ENCODE results near the gene PFKP.

The PFKP gene

DNA sequence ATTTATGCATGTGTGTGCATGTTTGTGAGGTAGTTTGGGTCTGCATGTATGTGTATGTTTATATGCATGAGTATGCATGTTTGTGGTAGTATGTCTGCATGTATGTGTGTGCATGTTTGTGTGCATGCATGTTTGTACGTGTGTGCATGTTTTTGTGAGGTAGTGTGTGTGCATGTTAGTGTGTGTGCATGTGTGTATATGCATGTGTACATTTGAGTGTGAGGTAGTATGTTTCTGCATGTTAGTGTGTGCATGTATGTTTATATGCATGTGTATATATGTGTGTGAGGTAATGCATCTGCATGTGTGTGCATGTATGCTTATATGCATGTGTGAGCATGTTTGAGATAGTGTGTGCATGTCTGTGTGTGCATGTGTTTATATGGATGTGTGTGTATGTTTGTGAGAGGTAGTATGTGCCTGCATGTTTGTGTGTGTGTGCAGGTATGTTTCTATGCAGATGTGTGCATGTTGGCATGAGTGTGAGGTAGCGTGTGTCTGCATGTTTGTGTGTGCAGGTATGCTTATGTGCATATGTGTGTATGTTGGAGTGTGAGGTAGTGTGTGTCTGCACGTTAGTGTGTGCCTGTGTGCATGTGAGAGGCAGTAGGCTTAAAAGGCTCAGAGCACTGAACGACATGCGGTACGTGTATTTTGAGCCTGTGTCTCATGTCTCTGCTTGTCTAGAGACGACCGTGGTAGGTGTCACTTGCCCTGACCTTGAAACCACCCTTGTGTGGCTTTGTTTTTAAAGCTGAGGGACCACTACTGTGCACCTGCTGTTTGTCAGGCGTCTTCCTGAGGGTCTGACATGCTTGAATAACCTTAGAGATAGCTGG, 43.7 kb downstream of the PFKP start:
- Histone ChIP-seq H3K27me3 (ENCODE audit: control insufficient read depth in 2 of 2, insufficient read depth in 2 of 2, low read length in 2 of 2) (no peaks in the 10 kb centered on the region), H3K27ac (ENCODE audit: low read depth in 2 of 2, low read length in 2 of 2) (no peak overlapping the region), H3K9me3 (ENCODE audit: control insufficient read depth in 2 of 2, low read length in 2 of 2) (no peaks in the 10 kb centered on the region), H3K9ac (ENCODE audit: low read depth in 1 of 2, low read length in 2 of 2) (no peak overlapping the region), H3K4me3 (ENCODE audit: low read length in 2 of 2) (no peak overlapping the region), H3K36me3 (ENCODE audit: control insufficient read depth in 2 of 2, insufficient read depth in 2 of 2, low read length in 2 of 2) (peaks cover 52 to 65% of the 10 kb centered on the region in 2 donors), H3K4me1 (ENCODE audit: control insufficient read depth in 2 of 2, insufficient read depth in 2 of 2, low read length in 2 of 2) (no peaks in the 10 kb centered on the region)

DNA sequence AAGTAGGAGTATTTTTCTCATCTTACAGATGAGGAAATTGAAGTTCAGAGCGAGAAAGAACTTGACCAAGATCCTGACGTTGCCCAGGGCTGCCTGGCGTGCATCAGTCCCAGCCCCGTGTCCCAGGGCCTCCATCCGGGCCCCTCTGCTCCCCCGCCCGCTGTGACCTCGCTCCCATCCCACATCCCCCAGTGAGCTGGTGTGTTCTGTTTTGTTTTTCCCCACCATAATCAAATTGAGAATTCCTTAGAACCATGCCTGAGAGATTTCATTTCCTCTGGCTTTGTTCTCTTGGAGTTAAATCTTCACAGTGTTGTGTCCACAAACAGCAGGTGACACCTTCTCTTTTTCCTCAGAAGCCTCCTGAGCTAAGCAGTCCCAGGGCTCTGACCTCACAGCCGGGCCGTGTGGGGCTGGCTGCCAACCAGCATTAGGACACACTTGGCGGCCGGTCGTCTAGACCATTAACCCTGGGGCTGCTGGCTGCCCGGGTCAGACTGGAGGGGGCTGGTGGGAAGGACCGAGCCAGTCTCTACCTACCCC, 44.3 kb downstream of the PFKP start:
- Histone ChIP-seq H3K27me3 (ENCODE audit: control insufficient read depth in 2 of 2, insufficient read depth in 2 of 2, low read length in 2 of 2) (no peaks in the 10 kb centered on the region), H3K4me3 (ENCODE audit: low read length in 2 of 2) (no peak overlapping the region), H3K9me3 (ENCODE audit: control insufficient read depth in 2 of 2, low read length in 2 of 2) (no peaks in the 10 kb centered on the region), H3K36me3 (ENCODE audit: control insufficient read depth in 2 of 2, insufficient read depth in 2 of 2, low read length in 2 of 2) (peaks cover 58 to 68% of the 10 kb centered on the region in 2 donors), H3K9ac (ENCODE audit: low read depth in 1 of 2, low read length in 2 of 2) (no peak overlapping the region), H3K27ac (ENCODE audit: low read depth in 2 of 2, low read length in 2 of 2) (no peak overlapping the region), H3K4me1 (ENCODE audit: control insufficient read depth in 2 of 2, insufficient read depth in 2 of 2, low read length in 2 of 2) (no peaks in the 10 kb centered on the region)

- H3K9ac ChIP-seq (ENCODE audit: low read depth in 1 of 2, low read length in 2 of 2): no peak overlapping the region
Observed at GRCh38 chr10:3113343-3113720, 46.0 kb downstream of the PFKP start.

GRCh38 chr10:3115685-3116084, 48.3 kb downstream of the PFKP start:
- no peak overlapping the region for H3K27ac ChIP-seq (ENCODE audit: low read depth in 2 of 2, low read length in 2 of 2)
- no peaks in the 10 kb centered on the region for H3K27me3 ChIP-seq (ENCODE audit: control insufficient read depth in 2 of 2, insufficient read depth in 2 of 2, low read length in 2 of 2)
- peaks cover 0 to 7% of the 10 kb centered on the region in 2 donors for H3K4me1 ChIP-seq (ENCODE audit: control insufficient read depth in 2 of 2, insufficient read depth in 2 of 2, low read length in 2 of 2)
- no peaks in the 10 kb centered on the region for H3K9me3 ChIP-seq (ENCODE audit: control insufficient read depth in 2 of 2, low read length in 2 of 2)
- no peak overlapping the region for H3K9ac ChIP-seq (ENCODE audit: low read depth in 1 of 2, low read length in 2 of 2)
- peaks cover 38 to 48% of the 10 kb centered on the region in 2 donors for H3K36me3 ChIP-seq (ENCODE audit: control insufficient read depth in 2 of 2, insufficient read depth in 2 of 2, low read length in 2 of 2)
- no peak overlapping the region for H3K4me3 ChIP-seq (ENCODE audit: low read length in 2 of 2)

More at GRCh38 chr10:3113343-3113720, 46.0 kb downstream of the PFKP start:
- no peaks in the 10 kb centered on the region for H3K9me3 ChIP-seq (ENCODE audit: control insufficient read depth in 2 of 2, low read length in 2 of 2)
- H3K36me3 ChIP-seq (ENCODE audit: control insufficient read depth in 2 of 2, insufficient read depth in 2 of 2, low read length in 2 of 2): peaks cover 56 to 64% of the 10 kb centered on the region in 2 donors
- no peak overlapping the region for H3K4me3 ChIP-seq (ENCODE audit: low read length in 2 of 2)
- H3K4me1 ChIP-seq (ENCODE audit: control insufficient read depth in 2 of 2, insufficient read depth in 2 of 2, low read length in 2 of 2): peaks cover 0 to under 1% of the 10 kb centered on the region in 2 donors
- no peak overlapping the region for H3K27ac ChIP-seq (ENCODE audit: low read depth in 2 of 2, low read length in 2 of 2)
- no peaks in the 10 kb centered on the region for H3K27me3 ChIP-seq (ENCODE audit: control insufficient read depth in 2 of 2, insufficient read depth in 2 of 2, low read length in 2 of 2)

GRCh38 chr10:3116508-3117100, 49.3 kb downstream of the PFKP start:
- H3K9me3 ChIP-seq (ENCODE audit: control insufficient read depth in 2 of 2, low read length in 2 of 2): no peaks in the 10 kb centered on the region
- no peak overlapping the region for H3K27ac ChIP-seq (ENCODE audit: low read depth in 2 of 2, low read length in 2 of 2)
- H3K27me3 ChIP-seq (ENCODE audit: control insufficient read depth in 2 of 2, insufficient read depth in 2 of 2, low read length in 2 of 2): no peaks in the 10 kb centered on the region
- peaks cover 30 to 41% of the 10 kb centered on the region in 2 donors for H3K36me3 ChIP-seq (ENCODE audit: control insufficient read depth in 2 of 2, insufficient read depth in 2 of 2, low read length in 2 of 2)
- H3K4me3 ChIP-seq (ENCODE audit: low read length in 2 of 2): no peak overlapping the region
- no peak overlapping the region for H3K9ac ChIP-seq (ENCODE audit: low read depth in 1 of 2, low read length in 2 of 2)
- H3K4me1 ChIP-seq (ENCODE audit: control insufficient read depth in 2 of 2, insufficient read depth in 2 of 2, low read length in 2 of 2): peaks cover 0 to 7% of the 10 kb centered on the region in 2 donors

DNA sequence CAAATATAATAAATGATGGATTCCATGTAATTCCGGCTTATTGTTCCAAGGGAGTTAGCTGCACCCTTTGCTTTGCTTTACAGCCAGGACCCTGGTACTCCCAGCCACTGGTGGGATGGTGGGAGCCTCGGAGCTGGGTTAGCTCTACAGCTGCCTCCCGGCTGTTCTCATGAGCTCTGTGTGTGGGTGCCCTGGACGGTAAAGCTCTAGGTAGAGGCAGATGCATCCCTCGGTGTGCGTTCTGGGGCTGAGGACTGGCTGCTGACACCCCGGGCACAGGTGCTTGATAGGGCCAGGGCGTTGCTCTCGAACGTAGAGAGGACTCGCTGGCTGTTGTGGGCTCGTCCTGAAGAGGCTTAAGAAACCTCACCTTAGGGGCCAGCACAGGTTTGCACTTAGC, 50.1 kb downstream of the PFKP start:
- Histone ChIP-seq H3K27me3 (ENCODE audit: control insufficient read depth in 2 of 2, insufficient read depth in 2 of 2, low read length in 2 of 2) (no peaks in the 10 kb centered on the region), H3K27ac (ENCODE audit: low read depth in 2 of 2, low read length in 2 of 2) (no peak overlapping the region), H3K9me3 (ENCODE audit: control insufficient read depth in 2 of 2, low read length in 2 of 2) (no peaks in the 10 kb centered on the region), H3K4me3 (ENCODE audit: low read length in 2 of 2) (no peak overlapping the region), H3K36me3 (ENCODE audit: control insufficient read depth in 2 of 2, insufficient read depth in 2 of 2, low read length in 2 of 2) (peaks cover 34 to 39% of the 10 kb centered on the region in 2 donors), H3K4me1 (ENCODE audit: control insufficient read depth in 2 of 2, insufficient read depth in 2 of 2, low read length in 2 of 2) (peaks cover 0 to 7% of the 10 kb centered on the region in 2 donors), H3K9ac (ENCODE audit: low read depth in 1 of 2, low read length in 2 of 2) (no peak overlapping the region)

GRCh38 chr10:3118641-3119091, 51.3 kb downstream of the PFKP start:
- H3K27ac ChIP-seq (ENCODE audit: low read depth in 2 of 2, low read length in 2 of 2): no peak overlapping the region
- no peak overlapping the region for H3K9ac ChIP-seq (ENCODE audit: low read depth in 1 of 2, low read length in 2 of 2)
- H3K9me3 ChIP-seq (ENCODE audit: control insufficient read depth in 2 of 2, low read length in 2 of 2): no peaks in the 10 kb centered on the region
- no peaks in the 10 kb centered on the region for H3K27me3 ChIP-seq (ENCODE audit: control insufficient read depth in 2 of 2, insufficient read depth in 2 of 2, low read length in 2 of 2)
- H3K4me3 ChIP-seq (ENCODE audit: low read length in 2 of 2): no peak overlapping the region
- peaks cover 30 to 36% of the 10 kb centered on the region in 2 donors for H3K36me3 ChIP-seq (ENCODE audit: control insufficient read depth in 2 of 2, insufficient read depth in 2 of 2, low read length in 2 of 2)
- peaks cover 0 to 7% of the 10 kb centered on the region in 2 donors for H3K4me1 ChIP-seq (ENCODE audit: control insufficient read depth in 2 of 2, insufficient read depth in 2 of 2, low read length in 2 of 2)

GRCh38 chr10:3119796-3120459, 52.6 kb downstream of the PFKP start:
- Histone ChIP-seq H3K36me3 (ENCODE audit: control insufficient read depth in 2 of 2, insufficient read depth in 2 of 2, low read length in 2 of 2) (peaks cover 25 to 43% of the 10 kb centered on the region in 2 donors), H3K27ac (ENCODE audit: low read depth in 2 of 2, low read length in 2 of 2) (no peak overlapping the region), H3K4me1 (ENCODE audit: control insufficient read depth in 2 of 2, insufficient read depth in 2 of 2, low read length in 2 of 2) (peaks cover 0 to 7% of the 10 kb centered on the region in 2 donors), H3K27me3 (ENCODE audit: control insufficient read depth in 2 of 2, insufficient read depth in 2 of 2, low read length in 2 of 2) (no peaks in the 10 kb centered on the region), H3K9ac (ENCODE audit: low read depth in 1 of 2, low read length in 2 of 2) (no peak overlapping the region), H3K4me3 (ENCODE audit: low read length in 2 of 2) (no peak overlapping the region), H3K9me3 (ENCODE audit: control insufficient read depth in 2 of 2, low read length in 2 of 2) (no peaks in the 10 kb centered on the region)

DNA sequence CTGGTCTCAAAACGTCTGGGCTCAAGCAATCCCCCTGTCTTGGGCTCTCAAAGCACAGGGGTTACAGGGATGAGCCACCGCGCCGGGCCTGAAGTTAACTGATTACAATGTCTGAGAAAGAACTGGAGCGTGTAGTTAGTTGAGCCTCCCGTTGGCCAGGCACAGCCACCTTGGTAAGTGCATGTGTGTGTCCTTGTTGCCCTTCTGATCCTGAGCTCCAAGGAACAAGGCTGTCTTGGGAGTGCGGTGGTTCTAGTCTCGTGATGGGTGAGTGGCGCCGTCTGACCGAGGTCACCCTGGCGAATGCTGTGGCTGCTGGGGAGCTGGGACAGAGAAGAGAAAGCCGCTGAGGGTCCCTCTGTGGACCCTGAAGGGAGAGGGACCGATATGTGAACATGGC, 54.7 kb downstream of the PFKP start:
- H3K36me3 ChIP-seq (ENCODE audit: control insufficient read depth in 2 of 2, insufficient read depth in 2 of 2, low read length in 2 of 2): peaks cover 16 to 32% of the 10 kb centered on the region in 2 donors
- no peaks in the 10 kb centered on the region for H3K9me3 ChIP-seq (ENCODE audit: control insufficient read depth in 2 of 2, low read length in 2 of 2)
- no peaks in the 10 kb centered on the region for H3K27me3 ChIP-seq (ENCODE audit: control insufficient read depth in 2 of 2, insufficient read depth in 2 of 2, low read length in 2 of 2)
- H3K27ac ChIP-seq (ENCODE audit: low read depth in 2 of 2, low read length in 2 of 2): no peak overlapping the region
- H3K4me1 ChIP-seq (ENCODE audit: control insufficient read depth in 2 of 2, insufficient read depth in 2 of 2, low read length in 2 of 2): peaks cover 0 to 7% of the 10 kb centered on the region in 2 donors
- no peak overlapping the region for H3K9ac ChIP-seq (ENCODE audit: low read depth in 1 of 2, low read length in 2 of 2)
- H3K4me3 ChIP-seq (ENCODE audit: low read length in 2 of 2): no peak overlapping the region
